ENCODE data around the gene NEK8.
"Not testable (repeated sequence)": the region's sequence is repeated elsewhere in the genome, so short reads cannot be mapped to it uniquely, and the experiment has no call there.

The NEK8 gene

DNA sequence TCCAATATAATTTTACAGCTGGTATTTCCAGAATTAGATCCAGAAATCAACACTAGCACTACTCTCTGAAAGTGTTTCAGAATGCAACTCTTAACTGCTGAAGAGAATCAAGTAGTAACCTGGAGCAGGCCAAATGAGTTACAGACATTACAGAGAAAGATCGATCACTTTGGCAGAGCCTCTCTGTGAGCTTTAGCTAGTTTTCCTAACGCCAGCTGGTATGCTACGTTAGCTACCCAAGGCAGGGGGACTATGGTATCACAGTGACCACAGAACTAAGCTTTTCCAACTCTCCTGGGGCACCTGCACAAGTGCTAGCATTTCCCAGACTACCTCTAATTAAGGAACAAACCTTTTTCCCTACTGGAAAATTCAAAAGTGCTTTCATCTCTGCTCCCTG is 45.6 kb downstream of the NEK8 start:
- Histone ChIP-seq H3F3A (ENCODE audit: insufficient read depth) (no peaks in the 10 kb centered on the region), H3K36me3 (ENCODE audit: low read length) (no peaks in the 10 kb centered on the region), H3K9ac (ENCODE audit: low read length) (no peak overlapping the region), H3K4me3 (ENCODE audit: insufficient read depth, low read length, poor library complexity, severe bottlenecking) (no peak overlapping the region), H4K20me1 (ENCODE audit: low read depth, low read length) (no peaks in the 10 kb centered on the region), H3K27ac (ENCODE audit: low read depth, low read length) (no peak overlapping the region), H2AFZ (ENCODE audit: low read depth, low read length, severe bottlenecking) (no peak overlapping the region), H3K27me3 (ENCODE audit: low read length) (no peaks in the 10 kb centered on the region), H3K9me2 (replicated peaks; ENCODE audit: insufficient read depth, low read length) (no peaks in the 10 kb centered on the region), H3K79me2 (ENCODE audit: insufficient read depth, low read length) (peaks cover 66% of the 10 kb centered on the region), H3K4me2 (ENCODE audit: low read depth, low read length, poor library complexity, severe bottlenecking) (no peak overlapping the region), H3K9me3 (ENCODE audit: insufficient read depth, low read length) (no peaks in the 10 kb centered on the region)
- TF ChIP-seq EZH2phosphoT487 (conservative IDR thresholded peaks at IDR 0.05; ENCODE audit: low read length), result no peak
- TF ChIP-seq, protein P1, sequence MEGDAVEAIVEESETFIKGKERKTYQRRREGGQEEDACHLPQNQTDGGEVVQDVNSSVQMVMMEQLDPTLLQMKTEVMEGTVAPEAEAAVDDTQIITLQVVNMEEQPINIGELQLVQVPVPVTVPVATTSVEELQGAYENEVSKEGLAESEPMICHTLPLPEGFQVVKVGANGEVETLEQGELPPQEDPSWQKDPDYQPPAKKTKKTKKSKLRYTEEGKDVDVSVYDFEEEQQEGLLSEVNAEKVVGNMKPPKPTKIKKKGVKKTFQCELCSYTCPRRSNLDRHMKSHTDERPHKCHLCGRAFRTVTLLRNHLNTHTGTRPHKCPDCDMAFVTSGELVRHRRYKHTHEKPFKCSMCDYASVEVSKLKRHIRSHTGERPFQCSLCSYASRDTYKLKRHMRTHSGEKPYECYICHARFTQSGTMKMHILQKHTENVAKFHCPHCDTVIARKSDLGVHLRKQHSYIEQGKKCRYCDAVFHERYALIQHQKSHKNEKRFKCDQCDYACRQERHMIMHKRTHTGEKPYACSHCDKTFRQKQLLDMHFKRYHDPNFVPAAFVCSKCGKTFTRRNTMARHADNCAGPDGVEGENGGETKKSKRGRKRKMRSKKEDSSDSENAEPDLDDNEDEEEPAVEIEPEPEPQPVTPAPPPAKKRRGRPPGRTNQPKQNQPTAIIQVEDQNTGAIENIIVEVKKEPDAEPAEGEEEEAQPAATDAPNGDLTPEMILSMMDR (IDR thresholded peaks at IDR 0.05; ENCODE audit: insufficient read depth, low read length, poor library complexity, severe bottlenecking), result no peak

DNA sequence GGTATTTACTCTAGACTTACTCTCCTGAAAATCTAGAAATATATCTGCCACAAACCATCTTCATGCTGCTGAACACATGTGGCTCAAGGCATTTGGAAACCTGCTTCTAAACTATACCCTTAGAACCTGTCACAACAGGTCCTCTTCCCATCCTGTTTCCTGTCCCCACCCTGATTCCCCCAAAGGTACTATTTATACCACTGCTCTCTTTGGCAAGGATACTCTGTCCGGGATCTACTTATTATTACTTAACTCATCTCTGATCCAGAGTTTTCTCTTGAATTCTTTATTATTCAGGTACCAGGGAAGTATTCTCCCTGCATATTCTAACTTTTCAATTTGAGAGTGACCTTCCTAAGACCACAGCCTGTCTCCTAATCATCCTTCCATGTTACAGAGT is 48.6 kb downstream of the NEK8 start:
- H4K20me1 ChIP-seq (ENCODE audit: low read depth, low read length), result no peaks in the 10 kb centered on the region
- no peak overlapping the region for H3K27ac ChIP-seq (ENCODE audit: low read depth, low read length)
- no peaks in the 10 kb centered on the region; the same call in 1 of the 2 replicates for H3K36me3 ChIP-seq (ENCODE audit: low read length)
- no peaks in the 10 kb centered on the region for H3K27me3 ChIP-seq (ENCODE audit: low read length)
- peaks cover 63% of the 10 kb centered on the region for H3K79me2 ChIP-seq (ENCODE audit: insufficient read depth, low read length)
- H3K4me3 ChIP-seq (ENCODE audit: insufficient read depth, low read length, poor library complexity, severe bottlenecking), result no peak overlapping the region
- H3K4me2 ChIP-seq (ENCODE audit: low read depth, low read length, poor library complexity, severe bottlenecking), result no peak overlapping the region
- no peaks in the 10 kb centered on the region for H3K9me3 ChIP-seq (ENCODE audit: insufficient read depth, low read length)
- H3F3A ChIP-seq (ENCODE audit: insufficient read depth), result 0 out of 2 replicates have a peak, but pooled peaks cover 5% of the 10 kb centered on the region
- no peak overlapping the region for H2AFZ ChIP-seq (ENCODE audit: low read depth, low read length, severe bottlenecking)
- no peak for TF ChIP-seq EZH2phosphoT487 (conservative IDR thresholded peaks at IDR 0.05; ENCODE audit: low read length)
- TF ChIP-seq, protein P1 (IDR thresholded peaks at IDR 0.05; ENCODE audit: insufficient read depth, low read length, poor library complexity, severe bottlenecking), result no peak
- H3K9ac ChIP-seq (ENCODE audit: low read length), result no peak overlapping the region
- no peaks in the 10 kb centered on the region for H3K9me2 ChIP-seq (replicated peaks; ENCODE audit: insufficient read depth, low read length)

DNA sequence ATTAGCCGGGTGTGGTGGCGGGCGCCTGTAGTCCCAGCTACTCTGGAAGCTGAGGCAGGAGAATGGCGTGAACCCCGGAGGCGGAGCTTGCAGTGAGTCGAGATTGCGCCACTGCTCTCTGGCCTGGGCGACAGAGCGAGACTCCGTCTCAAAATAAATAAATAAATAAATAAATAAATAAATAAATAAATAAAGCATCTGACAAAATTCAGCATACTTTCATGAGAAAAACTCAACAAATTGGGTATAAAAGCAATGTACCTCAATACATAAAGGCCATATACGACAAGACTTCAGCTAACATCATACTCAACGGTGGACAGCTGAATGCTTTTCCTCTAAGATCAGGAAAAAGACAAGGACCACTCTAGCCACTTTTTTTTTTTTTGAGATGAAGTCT is 51.0 kb downstream of the NEK8 start:
- not testable (repeated sequence) for H4K20me1 ChIP-seq (ENCODE audit: low read depth, low read length); H3K9ac ChIP-seq (ENCODE audit: low read length); H3K9me2 ChIP-seq (replicated peaks; ENCODE audit: insufficient read depth, low read length); H3K27ac ChIP-seq (ENCODE audit: low read depth, low read length); H2AFZ ChIP-seq (ENCODE audit: low read depth, low read length, severe bottlenecking); H3K27me3 ChIP-seq (ENCODE audit: low read length); H3K4me3 ChIP-seq (ENCODE audit: insufficient read depth, low read length, poor library complexity, severe bottlenecking); H3F3A ChIP-seq (ENCODE audit: insufficient read depth); H3K9me3 ChIP-seq (ENCODE audit: insufficient read depth, low read length); H3K36me3 ChIP-seq (ENCODE audit: low read length); H3K4me2 ChIP-seq (ENCODE audit: low read depth, low read length, poor library complexity, severe bottlenecking)
- peaks cover 47% of the 10 kb centered on the region for H3K79me2 ChIP-seq (ENCODE audit: insufficient read depth, low read length)

DNA sequence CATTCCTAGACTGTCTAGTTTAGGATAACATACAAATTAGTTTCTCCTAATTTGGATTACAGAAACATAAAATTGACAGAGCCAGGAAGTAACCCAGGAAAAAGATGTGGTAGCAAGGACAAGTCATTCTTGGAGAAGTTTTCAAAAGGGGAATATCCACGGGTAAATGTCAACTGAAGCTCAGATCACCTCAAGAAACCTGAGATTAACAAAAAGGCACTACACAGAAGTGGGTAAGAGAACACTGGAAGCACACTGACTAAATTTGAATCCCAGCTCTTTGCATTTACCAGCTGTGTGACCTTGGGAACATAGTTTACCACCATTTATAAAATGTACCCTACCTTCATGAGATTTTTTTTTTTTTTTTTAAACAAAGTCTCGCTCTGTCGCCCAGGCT is 54.6 kb downstream of the NEK8 start:
- Histone ChIP-seq H3K4me2 (ENCODE audit: low read depth, low read length, poor library complexity, severe bottlenecking) (no peak overlapping the region), H3K36me3 (ENCODE audit: low read length) (no peaks in the 10 kb centered on the region; the same call in 1 of the 2 replicates), H3K27ac (ENCODE audit: low read depth, low read length) (no peak overlapping the region), H3F3A (ENCODE audit: insufficient read depth) (0 out of 2 replicates have a peak, but pooled peaks cover 5% of the 10 kb centered on the region), H3K9ac (ENCODE audit: low read length) (no peak overlapping the region), H3K9me3 (ENCODE audit: insufficient read depth, low read length) (no peaks in the 10 kb centered on the region), H2AFZ (ENCODE audit: low read depth, low read length, severe bottlenecking) (no peak overlapping the region), H3K4me3 (ENCODE audit: insufficient read depth, low read length, poor library complexity, severe bottlenecking) (no peak overlapping the region), H3K9me2 (replicated peaks; ENCODE audit: insufficient read depth, low read length) (no peaks in the 10 kb centered on the region), H3K27me3 (ENCODE audit: low read length) (no peaks in the 10 kb centered on the region), H3K79me2 (ENCODE audit: insufficient read depth, low read length) (peaks cover 43% of the 10 kb centered on the region), H4K20me1 (ENCODE audit: low read depth, low read length) (no peaks in the 10 kb centered on the region)
- no peak for TF ChIP-seq EZH2phosphoT487 (conservative IDR thresholded peaks at IDR 0.05; ENCODE audit: low read length)

Data from SU-DHL-6 (cell line).